Left lobe of liver (tissue), 2 donors: Measurements from ENCODE around the gene SYNDIG1. TPM values are rescaled to one million over a fixed set of nuclear protein-coding genes. Genes with fewer than 3 reads are reported as not detected.

ENCODE experiments used
- ATAC-seq: fragments of 200-7000 bp; cut with Tn5 transposase; one replicate; pipeline ENCODE4 v1.9.1; 2020; ENCODE audit warnings: mild to moderate bottlenecking, moderate library complexity
- DNase-seq: peaks from one replicate; pipeline ENCODE4 v3.0.0-alpha.2; 2020; ENCODE audit warnings: low spot score
- total RNA-seq: library from RNA; stranded (reverse); gene quantifications from one replicate; pipeline ENCODE4 v1.2.1, GENCODE V29; 2021
- donor health status: DM: no; HTN: no; CAD: no; lungs with moderate emphysema.
- donor health status: DM: no; HTN: yes; CAD: no.

SYNDIG1 gene
- total RNA-seq, 1 donor from 2014 or later, result not detected

GRCh38 chr20:24582373-24583168 is 113.1 kb downstream of the SYNDIG1 start:
- ATAC-seq, result no peak
- no peak for DNase-seq

- ATAC-seq (no peak), DNase-seq (no peak)
These were observed 113.9 kb downstream of the SYNDIG1 start for GRCh38 chr20:24583169-24583792.

GRCh38 chr20:24584078-24584477 is 114.6 kb downstream of the SYNDIG1 start:
- ATAC-seq, result no peak
- no peak for DNase-seq

DNA sequence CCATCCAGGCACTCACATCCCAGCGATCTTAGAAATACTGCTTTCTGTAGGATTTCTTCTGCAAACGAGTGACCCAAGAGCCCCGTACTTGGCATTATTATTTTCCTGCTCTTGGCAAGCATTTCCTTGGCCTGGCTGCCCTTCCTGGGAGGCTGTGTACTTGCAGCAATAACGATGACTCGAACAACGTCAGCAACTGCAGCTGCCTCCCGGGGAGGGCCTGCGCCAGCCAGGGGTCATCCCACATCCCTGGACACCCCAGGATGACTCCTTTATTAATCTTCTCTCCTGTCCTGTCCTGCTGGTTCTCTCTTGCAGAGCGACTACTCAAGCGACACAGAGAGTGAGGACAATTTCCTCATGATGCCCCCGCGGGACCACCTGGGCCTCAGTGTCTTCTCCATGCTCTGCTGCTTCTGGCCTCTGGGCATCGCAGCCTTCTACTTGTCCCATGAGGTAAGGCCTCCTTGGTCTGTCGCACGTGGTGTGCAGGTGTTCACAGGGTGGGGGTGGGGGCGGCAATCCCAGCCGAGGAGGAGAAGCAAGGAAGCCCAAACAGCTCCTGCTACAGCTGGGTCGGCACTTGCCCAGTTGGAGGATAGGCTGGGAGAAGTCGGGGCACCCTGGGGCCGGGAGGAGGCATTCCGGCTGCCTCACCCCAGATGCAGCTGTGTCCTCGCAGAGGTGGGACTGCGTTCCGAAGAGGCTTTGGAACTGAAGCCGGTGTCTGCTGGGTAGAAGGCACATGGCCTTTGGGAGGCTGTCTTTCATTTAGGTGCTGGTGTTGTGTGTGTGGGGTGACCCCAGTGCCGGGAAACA is 115.3 kb downstream of the SYNDIG1 start:
- DNase-seq, result no peak
- ATAC-seq, result no peak

GRCh38 chr20:24585796-24586522 is 116.5 kb downstream of the SYNDIG1 start:
- DNase-seq, result no peak
- ATAC-seq, result no peak

DNA sequence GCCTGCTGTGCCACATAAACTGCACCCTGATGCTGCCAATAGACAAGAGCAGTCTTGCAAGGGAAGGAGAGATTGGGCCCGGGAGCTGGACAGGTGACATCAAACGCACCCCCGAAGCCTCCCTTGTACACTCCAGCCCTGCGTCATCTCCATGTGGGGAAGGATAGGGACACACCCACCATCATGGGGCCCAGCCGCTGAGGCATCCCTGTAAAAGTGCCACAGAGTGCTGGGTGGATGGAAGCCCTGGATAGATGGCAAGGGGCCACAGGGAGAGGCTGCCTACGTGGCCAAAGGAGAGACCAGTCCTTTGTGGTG is 117.1 kb downstream of the SYNDIG1 start:
- DNase-seq (no peak), ATAC-seq (no peak)

GRCh38 chr20:24587384-24588046 is 118.1 kb downstream of the SYNDIG1 start:
- DNase-seq (no peak), ATAC-seq (no peak)

DNA sequence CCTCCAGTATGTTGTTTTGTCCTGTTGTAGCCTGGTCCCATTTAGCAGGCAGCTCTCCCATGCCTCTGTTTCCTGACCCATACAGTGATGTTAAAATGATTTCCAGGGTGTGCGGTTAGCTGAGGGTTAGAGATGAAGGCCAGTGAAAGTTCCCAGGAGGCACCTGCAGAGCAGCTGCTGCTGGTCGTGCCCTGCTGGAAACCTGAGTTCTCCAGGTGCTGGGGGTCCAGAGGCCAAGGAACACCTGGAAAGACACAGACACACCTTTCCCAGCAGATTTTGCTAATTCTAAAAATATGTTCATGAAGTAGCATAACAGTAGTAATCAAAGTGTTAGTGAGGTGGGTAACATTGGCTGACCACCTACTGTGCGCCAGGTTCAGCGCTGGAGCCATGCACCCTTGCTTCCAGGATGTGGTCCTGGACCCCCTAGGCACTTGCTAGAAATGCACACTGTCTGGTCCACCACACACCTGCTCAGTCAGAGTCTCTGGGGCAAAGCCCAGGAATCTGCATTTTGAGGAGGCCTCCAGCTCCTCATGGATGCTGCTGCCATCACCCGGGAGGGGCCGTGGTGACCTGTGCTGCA is 118.7 kb downstream of the SYNDIG1 start:
- no peak for DNase-seq
- no peak for ATAC-seq

- no peak for DNase-seq
- ATAC-seq, result no peak
These were observed 119.4 kb downstream of the SYNDIG1 start for GRCh38 chr20:24588725-24589340.

GRCh38 chr20:24589381-24589780 is 120.0 kb downstream of the SYNDIG1 start:
- DNase-seq (no peak), ATAC-seq (no peak)

DNA sequence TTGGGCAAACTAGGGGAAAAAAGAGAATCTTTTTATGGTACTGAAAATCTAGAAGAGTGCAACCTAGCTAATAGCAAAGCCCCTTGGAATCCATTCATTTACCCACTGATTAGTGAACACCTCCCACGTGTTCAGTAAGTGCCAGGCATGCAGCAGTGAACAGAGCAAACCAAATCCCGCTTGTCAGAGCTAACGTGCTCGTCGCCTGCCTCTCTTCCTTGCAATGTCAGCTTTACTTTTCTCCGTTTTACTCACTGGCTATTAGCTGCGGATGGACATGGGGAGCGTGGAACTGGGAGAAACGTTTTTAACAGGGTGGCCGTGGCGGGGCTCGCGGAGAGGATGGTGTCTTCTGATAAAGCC is 120.4 kb downstream of the SYNDIG1 start:
- DNase-seq (no peak), ATAC-seq (no peak)

- ATAC-seq (no peak), DNase-seq (no peak)
These were observed 121.0 kb downstream of the SYNDIG1 start for GRCh38 chr20:24590178-24590982.

GRCh38 chr20:24597051-24597450 is 127.6 kb downstream of the SYNDIG1 start:
- ATAC-seq, result no peak
- no peak for DNase-seq

GRCh38 chr20:24598346-24598745 is 128.9 kb downstream of the SYNDIG1 start:
- no peak for DNase-seq

GRCh38 chr20:24598996-24599395 is 129.6 kb downstream of the SYNDIG1 start:
- no peak for ATAC-seq
- DNase-seq, result no peak

More at GRCh38 chr20:24598346-24598745, 128.9 kb downstream of the SYNDIG1 start:
- no peak for ATAC-seq

DNA sequence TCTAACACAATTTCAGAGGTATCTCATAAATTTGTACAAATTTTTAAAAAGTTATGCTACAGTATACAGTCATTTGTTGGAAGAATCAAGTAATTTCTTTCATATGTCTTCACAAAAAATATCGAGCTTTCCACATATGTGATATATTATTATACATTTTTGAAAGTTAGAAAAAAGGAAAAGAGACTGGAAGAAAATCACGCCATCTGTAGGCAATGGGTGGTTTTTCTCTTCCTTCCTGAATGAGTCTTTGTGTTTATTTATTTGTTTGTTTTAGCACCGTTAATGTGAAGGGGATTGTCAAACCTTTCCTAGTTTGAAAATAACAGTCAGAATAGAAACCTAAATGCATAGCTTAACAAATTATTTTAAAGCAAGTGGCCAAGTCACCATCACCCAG is 130.6 kb downstream of the SYNDIG1 start:
- no peak for ATAC-seq
- no peak for DNase-seq

DNA sequence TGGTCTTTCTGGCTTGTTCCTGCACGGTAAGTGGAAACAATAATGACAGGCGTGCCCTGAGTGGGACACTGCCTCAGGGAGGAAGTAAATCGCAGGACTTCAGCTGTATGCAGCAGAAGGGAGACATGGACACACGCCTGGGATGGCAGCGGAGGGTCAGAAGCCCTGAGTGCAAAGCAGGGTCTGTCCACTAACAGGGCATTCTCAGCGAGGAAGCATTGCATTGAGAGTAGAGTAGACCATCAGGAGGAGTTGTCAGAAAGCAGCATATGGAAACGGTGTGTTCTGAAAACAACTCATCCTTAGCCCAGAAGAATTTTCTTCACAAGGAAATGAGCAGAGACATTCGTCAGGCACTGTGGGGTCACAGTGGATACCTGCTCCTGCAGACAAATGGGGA is 134.0 kb downstream of the SYNDIG1 start:
- DNase-seq (no peak), ATAC-seq (no peak)

DNA sequence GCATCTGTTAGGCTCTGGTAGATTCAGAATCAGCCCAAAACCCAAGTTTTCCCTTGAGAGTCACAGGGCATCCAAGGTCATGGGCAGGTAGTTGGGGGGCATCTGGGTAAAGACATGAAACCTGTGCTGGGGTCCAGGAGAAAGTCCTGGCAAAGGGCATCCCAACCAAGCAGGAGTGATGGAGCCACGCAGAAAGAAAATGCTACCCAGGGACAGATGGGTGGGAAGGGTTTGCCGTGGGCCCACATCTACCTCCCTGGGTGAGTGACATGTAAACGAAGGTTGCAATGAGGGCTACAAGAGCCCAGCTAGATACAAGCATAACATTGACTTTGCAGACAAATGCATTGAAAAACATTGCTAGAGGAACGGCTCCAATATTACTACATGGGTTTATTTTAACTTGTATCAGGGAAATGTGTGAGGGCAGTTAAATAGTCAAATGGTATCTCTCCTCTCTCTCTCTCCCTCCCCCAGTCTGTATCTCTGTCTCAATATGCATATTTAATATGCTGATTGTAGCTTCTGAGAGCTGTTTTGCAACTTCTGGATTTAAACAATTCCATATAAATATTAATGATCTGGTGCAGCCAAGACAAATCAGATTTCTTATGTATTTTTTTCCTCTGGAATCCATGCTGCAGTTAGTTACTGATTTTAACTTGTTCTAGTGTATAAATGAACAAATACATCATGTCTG is 135.7 kb downstream of the SYNDIG1 start:
- ATAC-seq (no peak), DNase-seq (no peak)
